ENCODE measurements around the gene CES4A. TPM values are rescaled to one million over a fixed set of nuclear protein-coding genes. Genes with fewer than 3 reads are reported as not detected.

The CES4A gene
- total and polyA plus RNA-seq, 2 of the 13 experiments (the other 11 are each of a cell fraction or from before 2014, with no cell fraction given): 0.09 to 0.17 TPM

- TF ChIP-seq, protein P1, sequence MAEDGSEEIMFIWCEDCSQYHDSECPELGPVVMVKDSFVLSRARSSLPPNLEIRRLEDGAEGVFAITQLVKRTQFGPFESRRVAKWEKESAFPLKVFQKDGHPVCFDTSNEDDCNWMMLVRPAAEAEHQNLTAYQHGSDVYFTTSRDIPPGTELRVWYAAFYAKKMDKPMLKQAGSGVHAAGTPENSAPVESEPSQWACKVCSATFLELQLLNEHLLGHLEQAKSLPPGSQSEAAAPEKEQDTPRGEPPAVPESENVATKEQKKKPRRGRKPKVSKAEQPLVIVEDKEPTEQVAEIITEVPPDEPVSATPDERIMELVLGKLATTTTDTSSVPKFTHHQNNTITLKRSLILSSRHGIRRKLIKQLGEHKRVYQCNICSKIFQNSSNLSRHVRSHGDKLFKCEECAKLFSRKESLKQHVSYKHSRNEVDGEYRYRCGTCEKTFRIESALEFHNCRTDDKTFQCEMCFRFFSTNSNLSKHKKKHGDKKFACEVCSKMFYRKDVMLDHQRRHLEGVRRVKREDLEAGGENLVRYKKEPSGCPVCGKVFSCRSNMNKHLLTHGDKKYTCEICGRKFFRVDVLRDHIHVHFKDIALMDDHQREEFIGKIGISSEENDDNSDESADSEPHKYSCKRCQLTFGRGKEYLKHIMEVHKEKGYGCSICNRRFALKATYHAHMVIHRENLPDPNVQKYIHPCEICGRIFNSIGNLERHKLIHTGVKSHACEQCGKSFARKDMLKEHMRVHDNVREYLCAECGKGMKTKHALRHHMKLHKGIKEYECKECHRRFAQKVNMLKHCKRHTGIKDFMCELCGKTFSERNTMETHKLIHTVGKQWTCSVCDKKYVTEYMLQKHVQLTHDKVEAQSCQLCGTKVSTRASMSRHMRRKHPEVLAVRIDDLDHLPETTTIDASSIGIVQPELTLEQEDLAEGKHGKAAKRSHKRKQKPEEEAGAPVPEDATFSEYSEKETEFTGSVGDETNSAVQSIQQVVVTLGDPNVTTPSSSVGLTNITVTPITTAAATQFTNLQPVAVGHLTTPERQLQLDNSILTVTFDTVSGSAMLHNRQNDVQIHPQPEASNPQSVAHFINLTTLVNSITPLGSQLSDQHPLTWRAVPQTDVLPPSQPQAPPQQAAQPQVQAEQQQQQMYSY (CRISPR knock-in tag; IDR thresholded peaks at IDR 0.05): no peak
- TF ChIP-seq ZFP82 (CRISPR knock-in tag; IDR thresholded peaks at IDR 0.05; ENCODE audit: borderline replicate concordance) (no peak), ZSCAN29 (CRISPR knock-in tag; conservative IDR thresholded peaks at IDR 0.05) (no peak), RFX5 (IDR thresholded peaks at IDR 0.05; ENCODE audit: low read depth, low read length) (no peak), ATF1 (CRISPR knock-in tag; IDR thresholded peaks at IDR 0.05) (no peak), SAP130 (CRISPR knock-in tag; IDR thresholded peaks at IDR 0.05; ENCODE audit: low read depth) (peak; percentile 38; the same call in 1 of the 2 replicates), DNMT3B (CRISPR knock-in tag; conservative IDR thresholded peaks at IDR 0.05) (no peak), ZMYM4 (CRISPR knock-in tag; IDR thresholded peaks at IDR 0.05) (no peak), HNRNPUL1 (IDR thresholded peaks at IDR 0.05; ENCODE audit: low read depth, low read length) (no peak), NCOA1 (CRISPR knock-in tag; IDR thresholded peaks at IDR 0.05) (no peak), RBFOX2 (IDR thresholded peaks at IDR 0.05; ENCODE audit: low read depth, low read length) (no peak), ZNF724P (CRISPR knock-in tag; IDR thresholded peaks at IDR 0.05; ENCODE audit: borderline replicate concordance) (0 out of 2 replicates have a peak, but pooled peaks have one; percentile 14), ZEB1 (IDR thresholded peaks at IDR 0.05; ENCODE audit: insufficient replicate concordance, low read depth) (no peak), HMGXB4 (CRISPR knock-in tag; IDR thresholded peaks at IDR 0.05; ENCODE audit: borderline replicate concordance in 1 of 2, low read depth in 1 of 2) (peak in 1 of 2 experiments; percentile 80; a peak in 3 of 4 replicates), HDAC2 (CRISPR knock-in tag; IDR thresholded peaks at IDR 0.05) (peak; percentile 49; the same call in 1 of the 2 replicates), BCL6 (CRISPR knock-in tag; IDR thresholded peaks at IDR 0.05) (peak; percentile 45; the same call in 1 of the 2 replicates)
- TF ChIP-seq, protein P2, sequence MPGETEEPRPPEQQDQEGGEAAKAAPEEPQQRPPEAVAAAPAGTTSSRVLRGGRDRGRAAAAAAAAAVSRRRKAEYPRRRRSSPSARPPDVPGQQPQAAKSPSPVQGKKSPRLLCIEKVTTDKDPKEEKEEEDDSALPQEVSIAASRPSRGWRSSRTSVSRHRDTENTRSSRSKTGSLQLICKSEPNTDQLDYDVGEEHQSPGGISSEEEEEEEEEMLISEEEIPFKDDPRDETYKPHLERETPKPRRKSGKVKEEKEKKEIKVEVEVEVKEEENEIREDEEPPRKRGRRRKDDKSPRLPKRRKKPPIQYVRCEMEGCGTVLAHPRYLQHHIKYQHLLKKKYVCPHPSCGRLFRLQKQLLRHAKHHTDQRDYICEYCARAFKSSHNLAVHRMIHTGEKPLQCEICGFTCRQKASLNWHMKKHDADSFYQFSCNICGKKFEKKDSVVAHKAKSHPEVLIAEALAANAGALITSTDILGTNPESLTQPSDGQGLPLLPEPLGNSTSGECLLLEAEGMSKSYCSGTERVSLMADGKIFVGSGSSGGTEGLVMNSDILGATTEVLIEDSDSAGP (CRISPR knock-in tag; IDR thresholded peaks at IDR 0.05; ENCODE audit: borderline replicate concordance): no peak
- TF ChIP-seq, protein P3, sequence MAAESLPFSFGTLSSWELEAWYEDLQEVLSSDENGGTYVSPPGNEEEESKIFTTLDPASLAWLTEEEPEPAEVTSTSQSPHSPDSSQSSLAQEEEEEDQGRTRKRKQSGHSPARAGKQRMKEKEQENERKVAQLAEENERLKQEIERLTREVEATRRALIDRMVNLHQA (CRISPR knock-in tag; IDR thresholded peaks at IDR 0.05): no peak
- TF ChIP-seq, protein P4, sequence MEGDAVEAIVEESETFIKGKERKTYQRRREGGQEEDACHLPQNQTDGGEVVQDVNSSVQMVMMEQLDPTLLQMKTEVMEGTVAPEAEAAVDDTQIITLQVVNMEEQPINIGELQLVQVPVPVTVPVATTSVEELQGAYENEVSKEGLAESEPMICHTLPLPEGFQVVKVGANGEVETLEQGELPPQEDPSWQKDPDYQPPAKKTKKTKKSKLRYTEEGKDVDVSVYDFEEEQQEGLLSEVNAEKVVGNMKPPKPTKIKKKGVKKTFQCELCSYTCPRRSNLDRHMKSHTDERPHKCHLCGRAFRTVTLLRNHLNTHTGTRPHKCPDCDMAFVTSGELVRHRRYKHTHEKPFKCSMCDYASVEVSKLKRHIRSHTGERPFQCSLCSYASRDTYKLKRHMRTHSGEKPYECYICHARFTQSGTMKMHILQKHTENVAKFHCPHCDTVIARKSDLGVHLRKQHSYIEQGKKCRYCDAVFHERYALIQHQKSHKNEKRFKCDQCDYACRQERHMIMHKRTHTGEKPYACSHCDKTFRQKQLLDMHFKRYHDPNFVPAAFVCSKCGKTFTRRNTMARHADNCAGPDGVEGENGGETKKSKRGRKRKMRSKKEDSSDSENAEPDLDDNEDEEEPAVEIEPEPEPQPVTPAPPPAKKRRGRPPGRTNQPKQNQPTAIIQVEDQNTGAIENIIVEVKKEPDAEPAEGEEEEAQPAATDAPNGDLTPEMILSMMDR (CRISPR knock-in tag; IDR thresholded peaks at IDR 0.05): peak; percentile 92
Observed at GRCh38 chr16:66947302-66948065, 40.9 kb upstream of the CES4A start (continued).
